Activated T-helper 17 cell treated with anti-CD3 and anti-CD28 coated beads, Interleukin-2, amount 50 U/mL, for 72 hours (primary cell): ENCODE measurements around the gene SNAP47. TPM values are rescaled to one million over a fixed set of nuclear protein-coding genes. Genes with fewer than 3 reads are reported as not detected.

Experiments
- ATAC-seq: fragments of 150-1000 bp; cut with Tn5 transposase; replicated peaks from 2 replicates; pipeline ENCODE4 v1.10.0; 2021; ENCODE audit warnings: mild to moderate bottlenecking, moderate library complexity
- H3K27ac Mint-ChIP-seq: one replicate; pipeline ENCODE4 v1.8.0; 2022; ENCODE audit warnings: mixed read lengths
- H3K27me3 Mint-ChIP-seq: one replicate; pipeline ENCODE4 v1.8.0; 2022; ENCODE audit warnings: mixed read lengths
- H3K36me3 Mint-ChIP-seq: one replicate; pipeline ENCODE4 v1.8.0; 2022; ENCODE audit warnings: low read depth, mild to moderate bottlenecking, mixed read lengths
- H3K4me1 Mint-ChIP-seq: one replicate; pipeline ENCODE4 v1.8.0; 2022; ENCODE audit warnings: mixed read lengths
- H3K4me3 Mint-ChIP-seq: one replicate; pipeline ENCODE4 v1.8.0; 2022; ENCODE audit warnings: mild to moderate bottlenecking, mixed read lengths
- H3K9me3 Mint-ChIP-seq: one replicate; pipeline ENCODE4 v1.8.0; 2022; ENCODE audit warnings: mixed read lengths
- total RNA-seq, 2 donors: library from RNA; stranded (reverse); gene quantifications; one replicate each; pipeline ENCODE4 v1.2.3, GENCODE V29; 2022

SNAP47 gene
- total RNA-seq, 2 donors from 2014 or later = 42.9 to 53.6 TPM

- H3K27me3 Mint-ChIP-seq = peaks cover 5% of the 10 kb centered on the region
- H3K4me1 Mint-ChIP-seq = no peaks in the 10 kb centered on the region
- H3K4me3 Mint-ChIP-seq = no peak overlapping the region
- ATAC-seq = no peak
- H3K36me3 Mint-ChIP-seq = no peaks in the 10 kb centered on the region
- H3K9me3 Mint-ChIP-seq = peaks cover 6% of the 10 kb centered on the region
- no peak overlapping the region for H3K27ac Mint-ChIP-seq
Observed at GRCh38 chr1:227828786-227829185, 93.6 kb downstream of the SNAP47 start.

Other genes starting within 250 kb of the SNAP47 start
- 10 to 100 TPM in 1 of 2 donors, 1 to 10 TPM in 1; 5.3 to 10.3 TPM for gene ZNF678, start 171.9 kb upstream of the SNAP47 start, total RNA-seq
- gene JMJD4, start 133 bp upstream of the SNAP47 start, total RNA-seq = 10 to 100 TPM; 10.6 to 19.9 TPM
- gene PRSS38, start 80.2 kb downstream of the SNAP47 start, total RNA-seq = not detected
- under 1 TPM; 0.09 to 0.24 TPM for gene WNT9A, start 212.5 kb downstream of the SNAP47 start, total RNA-seq